A549 (cell line): Measurements from ENCODE around the gene ZNF143. TPM values are rescaled to one million over a fixed set of nuclear protein-coding genes. Genes with fewer than 3 reads are reported as not detected.
A peak's percentile ranks its signal among the peaks of the same experiment; 100 is the strongest.

ENCODE experiments used
- ATAC-seq, 2 experiments: fragments of 200-7000 bp in 1 of 2; fragments of >200 bp in 1 of 2; cut with Nextera tagmentation in 1 of 2; cut with Tn5 transposase in 1 of 2; 3 replicates each; pipeline versions ENCODE4 v1.8.0 to v1.9.1; 2018 to 2020; ENCODE audit warnings: mild to moderate bottlenecking in 1 of 2, moderate library complexity in 1 of 2
- CTCF ChIA-PET: fragments of 300-600 bp; sonication (Branson Sonifier 250); formaldehyde crosslinking; extraction: SDS; loops from one replicate; lab custom pipeline; 2021; ENCODE audit warnings: antibody characterized with exemption, inconsistent platforms; lab: Yijun Ruan, JAX
- POLR2A ChIA-PET: fragments of 350-600 bp; formaldehyde crosslinking; extraction: SDS; loops from one replicate; lab custom pipeline; 2021; ENCODE audit warnings: antibody characterized with exemption, inconsistent platforms; lab: Yijun Ruan, JAX
- DNase-seq, 2 experiments: peaks; one replicate each; pipeline versions ENCODE4 v3.0.0 to v3.0.0-alpha.2; 2011 to 2016; ENCODE audit warnings: low read depth in 1 of 2, low spot score in 1 of 2
- FAIRE-seq: peaks from 2 replicates; lab custom pipeline; 2011; peaks lifted over from hg19 to GRCh38; lab: Jason Lieb, UNC
- H3K27ac ChIP-seq, 2 experiments: fragments of >200 bp; sonication (Bioruptor Twin); formaldehyde crosslinking; 3 replicates each; pipeline ENCODE4 v1.5.1; 2016 to 2017
- H3K4me1 ChIP-seq: fragments of >200 bp; sonication (Bioruptor Twin); formaldehyde crosslinking; 3 replicates; pipeline ENCODE4 v1.6.1; 2016
- H3K4me2 ChIP-seq: fragments of >200 bp; sonication (Bioruptor Twin); formaldehyde crosslinking; 3 replicates; pipeline ENCODE4 v1.6.1; 2016
- H3K4me3 ChIP-seq: fragments of >200 bp; sonication (Bioruptor Twin); formaldehyde crosslinking; 3 replicates; pipeline ENCODE4 v1.5.1; 2016
- H3K9me3 ChIP-seq: fragments of >200 bp; sonication (Bioruptor Twin); formaldehyde crosslinking; 3 replicates; pipeline ENCODE4 v1.6.1; 2016
- ATOH8 ChIP-seq: fragments of 250-450 bp; sonication (Bioruptor Pico); IDR thresholded peaks from 2 replicates; pipeline ENCODE4 v1.5.0; 2020; ENCODE audit warnings: low read depth, mild to moderate bottlenecking, moderate library complexity
- BHLHE40 ChIP-seq: IDR thresholded peaks from 2 replicates; pipeline ENCODE4 v1.6.1; 2012; ENCODE audit warnings: low read depth, low read length, inconsistent platforms
- CBX2 ChIP-seq: fragments of 200-600 bp; sonication (generic); IDR thresholded peaks from 2 replicates; pipeline ENCODE4 v1.6.1; 2016; ENCODE audit warnings: low read depth, mild to moderate bottlenecking, borderline replicate concordance
- CEBPB ChIP-seq, 2 experiments: fragments of >200 bp in 1 of 2; sonication (Bioruptor Twin) in 1 of 2; formaldehyde crosslinking in 1 of 2; IDR thresholded peaks; 2 replicates each; pipeline ENCODE4 v1.6.1; 2012 to 2016
- CHD2 ChIP-seq: fragments of 150-350 bp; IDR thresholded peaks from 2 replicates; pipeline ENCODE4 v1.6.1; 2014; ENCODE audit warnings: low read length; ENCODE audit not compliant: partially characterized antibody
- CHD4 ChIP-seq: fragments of 200-600 bp; sonication (generic); IDR thresholded peaks from 2 replicates; pipeline ENCODE4 v1.6.1; 2016; ENCODE audit warnings: antibody characterized with exemption, mild to moderate bottlenecking, borderline replicate concordance
- CTCF ChIP-seq: fragments of >200 bp; sonication (Bioruptor Twin); formaldehyde crosslinking; IDR thresholded peaks from 3 replicates; pipeline ENCODE4 v1.5.1; 2016
- EHF ChIP-seq: fragments of 250-450 bp; sonication (Bioruptor Pico); IDR thresholded peaks from 2 replicates; pipeline ENCODE4 v1.5.0; 2020; ENCODE audit warnings: mild to moderate bottlenecking
- FOSB ChIP-seq: fragments of 250-450 bp; sonication (Bioruptor Pico); IDR thresholded peaks from 2 replicates; pipeline ENCODE4 v1.5.0; 2020; ENCODE audit warnings: mild to moderate bottlenecking, moderate library complexity
- FOSL2 ChIP-seq, 2 experiments: fragments of 450-650 bp in 1 of 2; fragments of >200 bp in 1 of 2; sonication (Bioruptor Twin) in 1 of 2; formaldehyde crosslinking; IDR thresholded peaks; 2 replicates each; pipeline versions ENCODE4 v1.5.0 to v1.6.1; 2016 to 2020; ENCODE audit warnings: mild to moderate bottlenecking in 1 of 2, moderate library complexity in 1 of 2
- GATA3 ChIP-seq: IDR thresholded peaks from 2 replicates; pipeline ENCODE4 v1.6.1; 2012; ENCODE audit warnings: borderline replicate concordance
- HDAC2 ChIP-seq: fragments of 200-600 bp; sonication (generic); IDR thresholded peaks from 2 replicates; pipeline ENCODE4 v1.6.1; 2016
- HEYL ChIP-seq: fragments of 250-450 bp; sonication (Bioruptor Pico); IDR thresholded peaks from 2 replicates; pipeline ENCODE4 v1.8.0; 2021; ENCODE audit warnings: mild to moderate bottlenecking, moderate library complexity
- HMGXB4 ChIP-seq: fragments of 250-450 bp; sonication (Bioruptor Pico); IDR thresholded peaks from 2 replicates; pipeline ENCODE4 v1.5.0; 2021; ENCODE audit warnings: mild to moderate bottlenecking, moderate library complexity, borderline replicate concordance
- HOXA7 ChIP-seq: fragments of 250-450 bp; sonication (Bioruptor Pico); IDR thresholded peaks from 2 replicates; pipeline ENCODE4 v1.5.0; 2020; ENCODE audit warnings: mild to moderate bottlenecking, moderate library complexity
- HOXB5 ChIP-seq: fragments of 250-450 bp; sonication (Bioruptor Pico); IDR thresholded peaks from 2 replicates; pipeline ENCODE4 v1.5.0; 2020; ENCODE audit warnings: mild to moderate bottlenecking, moderate library complexity
- JUN ChIP-seq, 2 experiments: fragments of >200 bp; sonication (Bioruptor Twin); formaldehyde crosslinking; IDR thresholded peaks; 2 replicates in 1 of 2; 3 replicates in 1 of 2; pipeline ENCODE4 v1.6.1; 2016 to 2017
- JUNB ChIP-seq: fragments of >200 bp; sonication (Bioruptor Twin); formaldehyde crosslinking; IDR thresholded peaks from 2 replicates; pipeline ENCODE4 v1.6.1; 2016
- KDM5A ChIP-seq: fragments of 200-600 bp; sonication (generic); IDR thresholded peaks from 2 replicates; pipeline ENCODE4 v1.6.1; 2016; ENCODE audit warnings: antibody characterized with exemption, mild to moderate bottlenecking
- MAFK ChIP-seq: fragments of 450-650 bp; IDR thresholded peaks from 2 replicates; pipeline ENCODE4 v1.6.1; 2014; ENCODE audit not compliant: partially characterized antibody
- MAX ChIP-seq: IDR thresholded peaks from 2 replicates; pipeline ENCODE4 v1.6.1; 2012
- MAZ ChIP-seq: fragments of 150-350 bp; IDR thresholded peaks from 2 replicates; pipeline ENCODE4 v1.6.1; 2014; ENCODE audit warnings: antibody characterized with exemption, low read depth, low read length, borderline replicate concordance
- NFE2L2 ChIP-seq: fragments of 150-350 bp; conservative IDR thresholded peaks from 2 replicates; pipeline ENCODE4 v1.6.1; 2014; ENCODE audit warnings: low read length
- NR3C1 ChIP-seq: fragments of >200 bp; sonication (Bioruptor Twin); formaldehyde crosslinking; IDR thresholded peaks from 3 replicates; pipeline ENCODE4 v1.6.1; 2017
- PHF8 ChIP-seq: fragments of 200-600 bp; sonication (generic); IDR thresholded peaks from 2 replicates; pipeline ENCODE4 v1.6.1; 2016; ENCODE audit warnings: low read depth, mild to moderate bottlenecking, antibody characterized with exemption, moderate library complexity, borderline replicate concordance
- POLR2AphosphoS2 ChIP-seq: conservative IDR thresholded peaks from 2 replicates; pipeline ENCODE4 v1.6.1; 2012; ENCODE audit warnings: low read length, improper control_type of control experiment, inconsistent platforms
- RAD21 ChIP-seq, 2 experiments: fragments of >200 bp in 1 of 2; sonication (Bioruptor Twin) in 1 of 2; formaldehyde crosslinking in 1 of 2; IDR thresholded peaks in 1 of 2; conservative IDR thresholded peaks in 1 of 2; 2 replicates in 1 of 2; 3 replicates in 1 of 2; pipeline ENCODE4 v1.6.1; 2012 to 2018; ENCODE audit warnings: inconsistent platforms in 1 of 2
- RCOR1 ChIP-seq: fragments of 150-350 bp; IDR thresholded peaks from 2 replicates; pipeline ENCODE4 v1.6.1; 2014; ENCODE audit warnings: antibody characterized with exemption, low read length, low read depth
- RFX5 ChIP-seq: fragments of 450-650 bp; IDR thresholded peaks from 2 replicates; pipeline ENCODE4 v1.7.1; 2014; ENCODE audit warnings: antibody characterized with exemption, mild to moderate bottlenecking, moderate library complexity
- SREBF2 ChIP-seq: fragments of 450-650 bp; IDR thresholded peaks from 2 replicates; pipeline ENCODE4 v1.6.1; 2014; ENCODE audit warnings: mild to moderate bottlenecking, moderate library complexity
- TFCP2L1 ChIP-seq: fragments of 250-450 bp; sonication (Bioruptor Pico); IDR thresholded peaks from 2 replicates; pipeline ENCODE4 v1.5.0; 2021; ENCODE audit warnings: mild to moderate bottlenecking
- TP53 ChIP-seq: fragments of 250-450 bp; sonication (Bioruptor Pico); IDR thresholded peaks from 2 replicates; pipeline ENCODE4 v1.5.0; 2021; ENCODE audit warnings: mild to moderate bottlenecking, moderate library complexity
- USF2 ChIP-seq: fragments of 450-650 bp; IDR thresholded peaks from 2 replicates; pipeline ENCODE4 v1.6.1; 2014; ENCODE audit warnings: antibody characterized with exemption
- ZC3H11A ChIP-seq: fragments of 450-650 bp; IDR thresholded peaks from 2 replicates; pipeline ENCODE4 v1.6.1; 2014; ENCODE audit warnings: antibody characterized with exemption, mild to moderate bottlenecking
- ZFP36 ChIP-seq: fragments of 450-650 bp; IDR thresholded peaks from 2 replicates; pipeline ENCODE4 v1.6.1; 2014; ENCODE audit warnings: borderline replicate concordance; ENCODE audit not compliant: partially characterized antibody
- ZSCAN20 ChIP-seq: fragments of 250-450 bp; sonication (Bioruptor Pico); IDR thresholded peaks from 2 replicates; pipeline ENCODE4 v1.8.0; 2022; ENCODE audit warnings: mild to moderate bottlenecking, moderate library complexity
- WGBS: methylation state at CpG from one replicate; pipeline ENCODE4 v1.1.6; 2017; ENCODE audit errors: missing lambda C conversion rate; 5-methylcytosine and 5-hydroxymethylcytosine counted together
- polyA minus RNA-seq: library from RNA; depleted of rRNA, polyadenylated mRNA; stranded (reverse); fragments of >200 nt; gene quantifications from 2 replicates; pipeline ENCODE4 v1.2.3, GENCODE V29; 2011; rRNA and poly(A)+ RNA removed
- polyA plus RNA-seq, 4 experiments: library from polyadenylated mRNA; depleted of rRNA in 3 of 4; stranded (reverse); fragments of >200 nt; fragmentation: RNase III in 1 of 4; extraction: RNeasy Plus Mini Kit Qiagen cat#74134 plus additional on column Dnase treatment in 1 of 4; gene quantifications; 2 replicates in 3 of 4; 3 replicates in 1 of 4; pipeline ENCODE4 v1.2.3, GENCODE V29; 2011 to 2017

The ZNF143 gene
- 37.7 and 38.4 TPM in 2 replicates for polyA plus RNA-seq (2011; rRNA removed)
- 18.9 and 26.1 TPM in 2 replicates for polyA plus RNA-seq (2012; cell fraction: cytosol; rRNA removed)
- polyA plus RNA-seq (2012; cell fraction: nucleus; rRNA removed), result 20.7 and 21.0 TPM in 2 replicates
- 14.4 to 17.7 TPM (median 14.9 TPM) in 3 replicates for polyA plus RNA-seq (2017; fragmentation: RNase III; extraction: RNeasy Plus Mini Kit Qiagen cat#74134 plus additional on column Dnase treatment)
- 92.8 and 135 TPM in 2 replicates for polyA minus RNA-seq

- peak; percentile 43 for FAIRE-seq
- TF ChIP-seq MAX, result peak; percentile 91
- no peak for TF ChIP-seq FOSB (CRISPR knock-in tag)
- TF ChIP-seq ATOH8 (CRISPR knock-in tag), result no peak
- peak; percentile 93 for TF ChIP-seq PHF8
- TF ChIP-seq HDAC2, result no peak
- peak; percentile 72; the same call in 1 of the 2 replicates for TF ChIP-seq HOXB5 (CRISPR knock-in tag)
- TF ChIP-seq HEYL, result no peak
- no peak for TF ChIP-seq SREBF2
- peak; percentile 80 for TF ChIP-seq RFX5
- no peak for TF ChIP-seq POLR2AphosphoS2
- peak; percentile 53 to 54; a peak in 4 of 5 replicates for TF ChIP-seq JUN (IDR thresholded peaks at IDR 0.05)
- 0 out of 2 replicates have a peak, but pooled peaks have one; percentile 37 for TF ChIP-seq HOXA7
- TF ChIP-seq CBX2, result no peak
- TF ChIP-seq USF2, result no peak
- no peak for TF ChIP-seq TFCP2L1 (CRISPR knock-in tag)
- no peak for TF ChIP-seq ZSCAN20 (CRISPR knock-in tag)
- TF ChIP-seq MAFK, result no peak
- TF ChIP-seq JUNB, result no peak
- no peak for TF ChIP-seq FOSL2 (IDR thresholded peaks at IDR 0.05)
- TF ChIP-seq FOSL2 (CRISPR knock-in tag; IDR thresholded peaks at IDR 0.05), result peak; percentile 17; the same call in 1 of the 2 replicates
- TF ChIP-seq BHLHE40, result no peak
- no peak for TF ChIP-seq CTCF
- no peak for TF ChIP-seq TP53 (CRISPR knock-in tag)
- no peak for TF ChIP-seq ZFP36
- no peak for TF ChIP-seq EHF (CRISPR knock-in tag)
- no peak for TF ChIP-seq CEBPB (IDR thresholded peaks at IDR 0.05)
- no peak for TF ChIP-seq NR3C1
- TF ChIP-seq MAZ, result no peak
- TF ChIP-seq KDM5A, result no peak
- TF ChIP-seq RCOR1, result no peak
- peak; percentile 61; the same call in 1 of the 2 replicates for TF ChIP-seq HMGXB4 (CRISPR knock-in tag)
- peak; percentile 80 for TF ChIP-seq GATA3
- no peak for TF ChIP-seq ZC3H11A
- no peak for TF ChIP-seq RAD21 (conservative IDR thresholded peaks at IDR 0.05 in 1 of 2, IDR thresholded peaks at IDR 0.05 in 1 of 2)
- no peak for TF ChIP-seq NFE2L2
- TF ChIP-seq CHD2, result no peak
- no peak for TF ChIP-seq CHD4
Observed at GRCh38 chr11:9460322-9461062, at the start of gene ZNF143. Gene ZNF143, plus strand, starts transcription at chr11:9461012. Its CDS starts 10,297 bp downstream, at chr11:9471309.

More at GRCh38 chr11:9460322-9461062, at the start of gene ZNF143:
- WGBS, result under 1% methylated on average over 45 of the region's 45 CpGs
- ATAC-seq (peak; percentile 92 to 93), DNase-seq (peak; percentile 97 to 100)
- POLR2A ChIA-PET, result interaction anchor here (0.5 to 4.0 kb wide), 56 partner anchors 8 to 1091 kb away, joined by 3 to 46 read pairs (median 4); partner anchors contain the start of genes ADM, DENND5A, IPO7 and SWAP70
- Histone ChIP-seq H3K4me3 (peak within 1 kb of the TSS; percentile 83), H3K4me2 (peak within 1 kb of the TSS; percentile 88), H3K9me3 (no peaks in the 10 kb centered on the region), H3K27ac (peak within 1 kb of the TSS; percentile 99), H3K4me1 (peaks cover 20% of the 10 kb centered on the region)
- CTCF ChIA-PET, result interaction anchor here (0.5 to 1.8 kb wide), 10 partner anchors 11 to 906 kb away, joined by 3 to 7 read pairs (median 3); no protein-coding TSS in a partner anchor
